ENCODE measurements around the gene PI4K2A. TPM values are rescaled to one million over a fixed set of nuclear protein-coding genes. Genes with fewer than 3 reads are reported as not detected.

The PI4K2A gene
- total and polyA plus RNA-seq, 2 of the 13 experiments (the other 11 are each of a cell fraction or from before 2014, with no cell fraction given): 10.9 to 14.3 TPM

GRCh38 chr10:97685395-97685958 lies 45.0 kb downstream of the PI4K2A start (continued):
- TF ChIP-seq STAG1 (CRISPR knock-in tag; IDR thresholded peaks at IDR 0.05) (no peak), UBTF (CRISPR knock-in tag; IDR thresholded peaks at IDR 0.05) (peak; percentile 61; the same call in 1 of the 2 replicates), HNF4G (IDR thresholded peaks at IDR 0.05; ENCODE audit: borderline replicate concordance, low read depth, low read length) (no peak), HNF4G (CRISPR knock-in tag; IDR thresholded peaks at IDR 0.05; ENCODE audit: borderline replicate concordance, low read depth) (no peak), ZNF772 (CRISPR knock-in tag; IDR thresholded peaks at IDR 0.05) (0 out of 2 replicates have a peak, but pooled peaks have one; percentile 38), EZH2 (conservative IDR thresholded peaks at IDR 0.05; ENCODE audit: low read depth, low read length) (no peak), TFE3 (CRISPR knock-in tag; IDR thresholded peaks at IDR 0.05) (no peak), ZNF3 (CRISPR knock-in tag; IDR thresholded peaks at IDR 0.05) (no peak), ZBTB37 (CRISPR knock-in tag; IDR thresholded peaks at IDR 0.05) (peak; percentile 41; the same call in 1 of the 2 replicates), ZNF280D (CRISPR knock-in tag; IDR thresholded peaks at IDR 0.05) (no peak), FUBP1 (CRISPR knock-in tag; IDR thresholded peaks at IDR 0.05; ENCODE audit: borderline replicate concordance) (no peak), PREB (CRISPR knock-in tag; IDR thresholded peaks at IDR 0.05) (no peak), ZNF24 (IDR thresholded peaks at IDR 0.05) (no peak), ZMYM2 (CRISPR knock-in tag; IDR thresholded peaks at IDR 0.05) (no peak), HNRNPUL1 (IDR thresholded peaks at IDR 0.05; ENCODE audit: low read depth, low read length) (no peak), ZNF589 (CRISPR knock-in tag; conservative IDR thresholded peaks at IDR 0.05) (no peak)
